SU-DHL-6 (cell line): ENCODE results near the gene SLC7A4.

Experiments used
- EZH2phosphoT487 ChIP-seq: fragments of 200-600 bp; sonication (generic), shearing (Covaris generic); conservative IDR thresholded peaks from 2 replicates; pipeline ENCODE4 v1.6.1; 2018; ENCODE audit warnings: mild to moderate bottlenecking, antibody characterized with exemption, low read length, moderate library complexity, mixed read lengths
- TF ChIP-seq, protein P1 (sequence below): fragments of 200-600 bp; sonication (generic); IDR thresholded peaks from one replicate; pipeline ENCODE4 v1.5.1; 2017; ENCODE audit warnings: antibody characterized with exemption, mild to moderate bottlenecking, low read length, moderate library complexity; ENCODE audit not compliant: insufficient read depth, poor library complexity, severe bottlenecking

DNA sequence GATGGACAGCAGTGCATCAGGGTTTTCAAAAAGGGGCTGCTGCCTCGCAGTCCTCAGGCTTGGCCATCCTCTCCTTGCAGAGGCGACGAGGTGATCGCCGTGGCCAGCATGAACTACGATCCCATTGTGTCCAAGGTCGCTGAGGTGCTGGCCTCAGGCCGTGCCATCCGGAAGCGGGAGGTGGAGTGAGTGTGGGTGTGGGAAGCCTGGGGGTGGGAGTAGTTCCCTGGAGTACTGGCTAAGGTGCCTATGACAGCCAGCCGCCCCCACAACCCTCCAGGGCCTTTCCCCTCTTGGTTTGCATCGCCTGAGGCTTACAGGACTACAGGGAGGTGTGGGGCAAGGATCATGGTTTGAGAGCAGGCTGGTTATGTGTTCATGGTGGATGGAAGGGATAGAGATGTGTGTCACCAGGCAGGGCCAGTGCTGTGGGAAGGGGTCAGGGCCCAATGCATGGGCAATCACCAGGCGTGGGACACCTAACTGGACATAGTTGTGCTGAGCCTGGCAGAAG, 52.4 kb downstream of the SLC7A4 start:
- TF ChIP-seq, protein P1, sequence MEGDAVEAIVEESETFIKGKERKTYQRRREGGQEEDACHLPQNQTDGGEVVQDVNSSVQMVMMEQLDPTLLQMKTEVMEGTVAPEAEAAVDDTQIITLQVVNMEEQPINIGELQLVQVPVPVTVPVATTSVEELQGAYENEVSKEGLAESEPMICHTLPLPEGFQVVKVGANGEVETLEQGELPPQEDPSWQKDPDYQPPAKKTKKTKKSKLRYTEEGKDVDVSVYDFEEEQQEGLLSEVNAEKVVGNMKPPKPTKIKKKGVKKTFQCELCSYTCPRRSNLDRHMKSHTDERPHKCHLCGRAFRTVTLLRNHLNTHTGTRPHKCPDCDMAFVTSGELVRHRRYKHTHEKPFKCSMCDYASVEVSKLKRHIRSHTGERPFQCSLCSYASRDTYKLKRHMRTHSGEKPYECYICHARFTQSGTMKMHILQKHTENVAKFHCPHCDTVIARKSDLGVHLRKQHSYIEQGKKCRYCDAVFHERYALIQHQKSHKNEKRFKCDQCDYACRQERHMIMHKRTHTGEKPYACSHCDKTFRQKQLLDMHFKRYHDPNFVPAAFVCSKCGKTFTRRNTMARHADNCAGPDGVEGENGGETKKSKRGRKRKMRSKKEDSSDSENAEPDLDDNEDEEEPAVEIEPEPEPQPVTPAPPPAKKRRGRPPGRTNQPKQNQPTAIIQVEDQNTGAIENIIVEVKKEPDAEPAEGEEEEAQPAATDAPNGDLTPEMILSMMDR, result no peak
- TF ChIP-seq EZH2phosphoT487, result no peak
